ENCODE results near the gene VPS26B.

DNA sequence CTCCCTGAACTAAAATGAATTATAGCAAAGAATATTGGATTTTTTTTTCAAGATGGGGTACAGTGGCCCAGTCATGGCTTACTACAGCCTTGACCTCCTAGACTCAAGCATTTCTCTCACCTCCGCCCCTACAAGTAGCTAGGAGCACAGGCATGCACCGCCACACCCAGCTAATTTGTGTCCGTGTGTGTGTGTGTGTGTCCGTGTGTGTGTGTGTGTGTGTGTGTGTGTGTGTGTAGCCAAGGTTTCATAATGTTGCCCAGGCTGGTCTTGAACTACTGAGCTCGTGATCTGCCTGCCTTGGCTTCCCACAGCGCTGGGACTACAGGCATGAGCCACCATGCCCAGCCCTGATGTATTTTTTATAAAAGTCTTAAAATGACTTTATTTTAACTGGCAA, 16.1 kb downstream of the VPS26B start:
- TF ChIP-seq, protein P1, sequence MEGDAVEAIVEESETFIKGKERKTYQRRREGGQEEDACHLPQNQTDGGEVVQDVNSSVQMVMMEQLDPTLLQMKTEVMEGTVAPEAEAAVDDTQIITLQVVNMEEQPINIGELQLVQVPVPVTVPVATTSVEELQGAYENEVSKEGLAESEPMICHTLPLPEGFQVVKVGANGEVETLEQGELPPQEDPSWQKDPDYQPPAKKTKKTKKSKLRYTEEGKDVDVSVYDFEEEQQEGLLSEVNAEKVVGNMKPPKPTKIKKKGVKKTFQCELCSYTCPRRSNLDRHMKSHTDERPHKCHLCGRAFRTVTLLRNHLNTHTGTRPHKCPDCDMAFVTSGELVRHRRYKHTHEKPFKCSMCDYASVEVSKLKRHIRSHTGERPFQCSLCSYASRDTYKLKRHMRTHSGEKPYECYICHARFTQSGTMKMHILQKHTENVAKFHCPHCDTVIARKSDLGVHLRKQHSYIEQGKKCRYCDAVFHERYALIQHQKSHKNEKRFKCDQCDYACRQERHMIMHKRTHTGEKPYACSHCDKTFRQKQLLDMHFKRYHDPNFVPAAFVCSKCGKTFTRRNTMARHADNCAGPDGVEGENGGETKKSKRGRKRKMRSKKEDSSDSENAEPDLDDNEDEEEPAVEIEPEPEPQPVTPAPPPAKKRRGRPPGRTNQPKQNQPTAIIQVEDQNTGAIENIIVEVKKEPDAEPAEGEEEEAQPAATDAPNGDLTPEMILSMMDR (IDR thresholded peaks at IDR 0.05; ENCODE audit: poor library complexity), result no peak
- no peak for TF ChIP-seq EZH2phosphoT487 (IDR thresholded peaks at IDR 0.05; ENCODE audit: low read depth, severe bottlenecking, unreplicated experiment)
